SK-N-SH (cell line): ENCODE results near the gene SNX33. TPM values are rescaled to one million over a fixed set of nuclear protein-coding genes. Genes with fewer than 3 reads are reported as not detected.
A peak's percentile ranks its signal among the peaks of the same experiment; 100 is the strongest.

ENCODE experiments used
- CTCF ChIA-PET: fragments of 300-600, 350-600 bp; formaldehyde crosslinking; extraction: SDS; loops from one replicate; lab custom pipeline; 2021; lab: Yijun Ruan, JAX
- POLR2A ChIA-PET: fragments of 350-600 bp; sonication (Branson Sonifier 250); formaldehyde crosslinking; extraction: SDS; loops from one replicate; lab custom pipeline; 2020; ENCODE audit warnings: antibody characterized with exemption, inconsistent platforms; lab: Yijun Ruan, JAX
- DNase-seq: peaks from one replicate; pipeline ENCODE4 v3.0.0; 2012
- H2AFZ ChIP-seq: fragments of 200-600 bp; sonication (generic); 2 replicates; pipeline ENCODE4 v1.8.1; 2016; ENCODE audit warnings: antibody characterized with exemption, mild to moderate bottlenecking, low read depth
- H3F3A ChIP-seq: fragments of 200-600 bp; sonication (generic); replicated peaks from 2 replicates; pipeline ENCODE3; 2016; ENCODE audit warnings: antibody characterized with exemption, mild to moderate bottlenecking; ENCODE audit not compliant: insufficient read depth
- H3K27ac ChIP-seq, 2 experiments: fragments of 200-500 bp in 1 of 2; fragments of 200-600 bp in 1 of 2; sonication (Bioruptor generic) in 1 of 2; sonication (generic), shearing (Covaris generic) in 1 of 2; 2 replicates each; pipeline versions ENCODE4 v1.5.1 to v1.6.1; 2014 to 2016; ENCODE audit warnings: low read depth in 2 of 2, inconsistent platforms in 1 of 2, low read length in 1 of 2, mild to moderate bottlenecking in 1 of 2, mixed read lengths in 1 of 2
- H3K27me3 ChIP-seq: fragments of 200-600 bp; sonication (generic), shearing (Covaris generic); 2 replicates; pipeline ENCODE4 v1.6.1; 2016; ENCODE audit warnings: mixed run types; ENCODE audit not compliant: insufficient read depth
- H3K36me3 ChIP-seq, 2 experiments: fragments of 200-500 bp in 1 of 2; fragments of 200-600 bp in 1 of 2; sonication (Bioruptor generic) in 1 of 2; sonication (generic) in 1 of 2; replicated peaks in 1 of 2; 2 replicates each; pipeline versions ENCODE3 to v1.5.1; 2014 to 2016; ENCODE audit warnings: low read length in 1 of 2, mild to moderate bottlenecking in 1 of 2; ENCODE audit not compliant: insufficient read depth in 2 of 2, control insufficient read depth in 1 of 2
- H3K4me1 ChIP-seq, 2 experiments: fragments of 200-500 bp in 1 of 2; fragments of 200-600 bp in 1 of 2; sonication (Bioruptor generic) in 1 of 2; sonication (generic), shearing (Covaris generic) in 1 of 2; 2 replicates each; pipeline versions ENCODE4 v1.5.1 to v1.6.1; 2014 to 2016; ENCODE audit warnings: low read depth in 1 of 2, low read length in 1 of 2, mixed run types in 1 of 2; ENCODE audit not compliant: insufficient read depth in 2 of 2, control insufficient read depth in 1 of 2
- H3K4me2 ChIP-seq: fragments of 200-600 bp; sonication (generic), shearing (Covaris generic); 2 replicates; pipeline ENCODE4 v1.6.1; 2017; ENCODE audit warnings: mixed run types
- H3K4me3 ChIP-seq, 2 experiments: fragments of 200-500 bp in 1 of 2; fragments of 200-600 bp in 1 of 2; sonication (Bioruptor generic) in 1 of 2; sonication (generic), shearing (Covaris generic) in 1 of 2; 2 replicates each; pipeline versions ENCODE4 v1.5.1 to v1.8.1; 2014 to 2016; ENCODE audit warnings: low read depth in 2 of 2, inconsistent platforms in 1 of 2, low read length in 1 of 2, mild to moderate bottlenecking in 1 of 2, mixed read lengths in 1 of 2, moderate library complexity in 1 of 2
- H3K79me2 ChIP-seq: fragments of 200-600 bp; sonication (generic); 2 replicates; pipeline ENCODE4 v1.8.1; 2017; ENCODE audit warnings: mild to moderate bottlenecking; ENCODE audit not compliant: insufficient read depth
- H3K9ac ChIP-seq: fragments of 200-600 bp; sonication (generic); 2 replicates; pipeline ENCODE4 v1.6.1; 2017; ENCODE audit warnings: mixed run types
- H3K9me2 ChIP-seq: fragments of 200-600 bp; sonication (generic); 2 replicates; pipeline ENCODE4 v1.6.1; 2017; ENCODE audit warnings: mixed run types
- H3K9me3 ChIP-seq: fragments of 200-600 bp; sonication (generic); 2 replicates; pipeline ENCODE4 v1.6.1; 2017; ENCODE audit warnings: mixed run types, mild to moderate bottlenecking, moderate library complexity
- H4K20me1 ChIP-seq: fragments of 200-600 bp; sonication (generic); 2 replicates; pipeline ENCODE4 v1.6.1; 2017; ENCODE audit warnings: mild to moderate bottlenecking, mixed run types; ENCODE audit not compliant: insufficient read depth
- FOSL2 ChIP-seq: IDR thresholded peaks from 2 replicates; pipeline ENCODE4 v1.4.0; 2012; ENCODE audit warnings: low read depth, mild to moderate bottlenecking, moderate library complexity, borderline replicate concordance
- FOXJ3 ChIP-seq: sonication (generic); formaldehyde crosslinking; IDR thresholded peaks from 2 replicates; pipeline ENCODE4 v1.5.1; 2020; ENCODE audit warnings: mild to moderate bottlenecking, missing genetic modification reagents
- FOXM1 ChIP-seq: IDR thresholded peaks from 2 replicates; pipeline ENCODE4 v1.4.0; 2012; ENCODE audit warnings: low read depth, mild to moderate bottlenecking
- GATA2 ChIP-seq: sonication (generic); formaldehyde crosslinking; IDR thresholded peaks from 2 replicates; pipeline ENCODE4 v1.5.0; 2020; ENCODE audit warnings: mild to moderate bottlenecking, missing genetic modification reagents
- MEF2A ChIP-seq: IDR thresholded peaks from 2 replicates; pipeline ENCODE4 v1.4.0; 2012; ENCODE audit warnings: low read depth, borderline replicate concordance
- MXI1 ChIP-seq: IDR thresholded peaks from 2 replicates; pipeline ENCODE4 v1.6.1; 2012; ENCODE audit warnings: mild to moderate bottlenecking, low read depth, low read length, improper control_type of control experiment
- NFIC ChIP-seq: IDR thresholded peaks from 2 replicates; pipeline ENCODE4 v1.4.0; 2012; ENCODE audit warnings: borderline replicate concordance
- RAD21 ChIP-seq: IDR thresholded peaks from 2 replicates; pipeline ENCODE4 v1.6.1; 2012; ENCODE audit warnings: mild to moderate bottlenecking, low read length
- SIN3A ChIP-seq: IDR thresholded peaks from 2 replicates; pipeline ENCODE4 v1.6.1; 2012; ENCODE audit warnings: low read depth, mild to moderate bottlenecking, low read length, moderate library complexity, borderline replicate concordance
- SMC3 ChIP-seq: IDR thresholded peaks from 2 replicates; pipeline ENCODE4 v1.6.1; 2012; ENCODE audit warnings: low read depth, low read length, improper control_type of control experiment
- TAF1 ChIP-seq: IDR thresholded peaks from 2 replicates; pipeline ENCODE4 v1.6.1; 2012; ENCODE audit warnings: low read depth, mild to moderate bottlenecking, low read length, moderate library complexity, borderline replicate concordance
- TCF12 ChIP-seq: IDR thresholded peaks from 2 replicates; pipeline ENCODE4 v1.4.0; 2012
- TEAD4 ChIP-seq: IDR thresholded peaks from 2 replicates; pipeline ENCODE4 v1.4.0; 2012; ENCODE audit warnings: mild to moderate bottlenecking, borderline replicate concordance; ENCODE audit not compliant: insufficient read depth
- USF1 ChIP-seq: IDR thresholded peaks from 2 replicates; pipeline ENCODE4 v1.4.0; 2012; ENCODE audit warnings: low read depth, borderline replicate concordance
- YY1 ChIP-seq: IDR thresholded peaks from 2 replicates; pipeline ENCODE4 v1.4.0; 2012; ENCODE audit warnings: low read depth, mild to moderate bottlenecking
- WGBS: methylation state at CpG from one replicate; pipeline ENCODE4 v1.1.6; 2017; ENCODE audit warnings: low lambda C conversion rate; 5-methylcytosine and 5-hydroxymethylcytosine counted together
- polyA plus RNA-seq, 3 experiments: library from polyadenylated mRNA; depleted of rRNA; stranded (reverse); fragments of >200 nt; gene quantifications; 2 replicates each; pipeline ENCODE4 v1.2.3, GENCODE V29; 2012
- TF ChIP-seq, protein P1 (sequence below): IDR thresholded peaks from 2 replicates; pipeline ENCODE4 v1.4.0; 2012; ENCODE audit warnings: low read depth
- TF ChIP-seq, protein P2 (sequence below): fragments of 150-350 bp; IDR thresholded peaks from 2 replicates; pipeline ENCODE4 v1.6.1; 2016; ENCODE audit warnings: mild to moderate bottlenecking, low read depth, low read length
- TF ChIP-seq, protein P3 (sequence below): IDR thresholded peaks from 2 replicates; pipeline ENCODE4; 2012

Gene SNX33
- polyA plus RNA-seq, 1 of the 3 experiments (the other 2 are of a cell fraction): 7.7 TPM

DNA sequence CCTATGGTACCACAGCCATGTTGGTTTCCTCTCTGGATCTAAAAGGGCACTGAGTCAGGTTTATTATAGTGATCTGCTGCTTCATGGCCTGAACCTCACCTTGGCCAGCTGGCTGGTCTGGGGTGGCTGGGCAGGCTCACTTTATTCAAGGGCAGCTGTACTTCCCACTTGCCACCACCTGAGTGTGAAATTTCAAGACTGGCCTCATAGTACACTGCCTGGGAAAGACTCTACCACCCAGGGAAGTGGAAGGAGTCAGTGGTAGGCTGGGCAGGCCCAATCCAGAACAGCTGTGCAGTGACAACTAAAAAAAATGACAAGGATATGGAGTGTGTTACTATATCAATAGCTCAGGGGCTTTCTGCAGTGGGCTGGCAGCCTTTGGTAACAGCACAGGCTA is 30.9 kb upstream of the SNX33 start:
- H3K27ac ChIP-seq: no peak overlapping the region
- H3K36me3 ChIP-seq: peaks cover 37 to 62% of the 10 kb centered on the region in 2 experiments
- peaks cover 5% of the 10 kb centered on the region for H3K79me2 ChIP-seq
- CTCF ChIA-PET: interaction anchor here (1.0 to 1.2 kb wide), 3 partner anchors 11 to 249 kb away, joined by 3 to 4 read pairs (median 3); no protein-coding TSS in a partner anchor
- TF ChIP-seq, protein P1, sequence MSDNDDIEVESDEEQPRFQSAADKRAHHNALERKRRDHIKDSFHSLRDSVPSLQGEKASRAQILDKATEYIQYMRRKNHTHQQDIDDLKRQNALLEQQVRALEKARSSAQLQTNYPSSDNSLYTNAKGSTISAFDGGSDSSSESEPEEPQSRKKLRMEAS: no peak
- H3K27me3 ChIP-seq: no peaks in the 10 kb centered on the region
- H3K9me2 ChIP-seq: no peaks in the 10 kb centered on the region
- POLR2A ChIA-PET: no interaction called here
- peaks cover 24% of the 10 kb centered on the region for H3F3A ChIP-seq
- H3K9me3 ChIP-seq: no peaks in the 10 kb centered on the region
- H2AFZ ChIP-seq: no peak overlapping the region
- no peak overlapping the region for H3K4me2 ChIP-seq
- H3K4me1 ChIP-seq: peaks cover 0 to 15% of the 10 kb centered on the region in 2 experiments; a peak in 2 of 4 replicates
- DNase-seq: no peak
- no peak overlapping the region for H3K4me3 ChIP-seq
- no peak overlapping the region for H3K9ac ChIP-seq
- H4K20me1 ChIP-seq: no peaks in the 10 kb centered on the region

- DNase-seq: no peak
- Histone ChIP-seq H3K79me2 (peaks cover 30% of the 10 kb centered on the region), H3K4me2 (peak overlapping the region; percentile 65), H3K4me1 (peaks cover 0 to 15% of the 10 kb centered on the region in 2 experiments; a peak in 2 of 4 replicates), H4K20me1 (no peaks in the 10 kb centered on the region), H3F3A (peaks cover 31% of the 10 kb centered on the region), H2AFZ (peak overlapping the region; percentile 73), H3K36me3 (peaks cover 19 to 36% of the 10 kb centered on the region in 2 experiments), H3K9me3 (no peaks in the 10 kb centered on the region), H3K9me2 (no peaks in the 10 kb centered on the region), H3K9ac (peak overlapping the region; percentile 59; the same call in 1 of the 2 replicates), H3K4me3 (peak overlapping the region in 1 of 2 experiments; percentile 9; a peak in 1 of 4 replicates), H3K27me3 (no peaks in the 10 kb centered on the region), H3K27ac (peak overlapping the region; percentile 53 to 87)
- WGBS: 62% methylated on average over 4 of the region's 4 CpGs
- ChIA-PET POLR2A (no interaction called here), CTCF (interaction anchor here (0.8 to 2.6 kb wide), 5 partner anchors 13 to 253 kb away, joined by 3 to 11 read pairs (median 5); no protein-coding TSS in a partner anchor)
- TF ChIP-seq USF1 (no peak), RAD21 (no peak), TAF1 (no peak), SMC3 (no peak), SIN3A (no peak), TCF12 (no peak), GATA2 (CRISPR knock-in tag) (no peak), MXI1 (no peak), MEF2A (no peak), FOXM1 (no peak), FOXJ3 (CRISPR knock-in tag) (no peak), YY1 (no peak), FOSL2 (no peak), NFIC (no peak), TEAD4 (no peak)
- TF ChIP-seq, protein P2, sequence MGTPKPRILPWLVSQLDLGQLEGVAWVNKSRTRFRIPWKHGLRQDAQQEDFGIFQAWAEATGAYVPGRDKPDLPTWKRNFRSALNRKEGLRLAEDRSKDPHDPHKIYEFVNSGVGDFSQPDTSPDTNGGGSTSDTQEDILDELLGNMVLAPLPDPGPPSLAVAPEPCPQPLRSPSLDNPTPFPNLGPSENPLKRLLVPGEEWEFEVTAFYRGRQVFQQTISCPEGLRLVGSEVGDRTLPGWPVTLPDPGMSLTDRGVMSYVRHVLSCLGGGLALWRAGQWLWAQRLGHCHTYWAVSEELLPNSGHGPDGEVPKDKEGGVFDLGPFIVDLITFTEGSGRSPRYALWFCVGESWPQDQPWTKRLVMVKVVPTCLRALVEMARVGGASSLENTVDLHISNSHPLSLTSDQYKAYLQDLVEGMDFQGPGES: no peak
- TF ChIP-seq, protein P3, sequence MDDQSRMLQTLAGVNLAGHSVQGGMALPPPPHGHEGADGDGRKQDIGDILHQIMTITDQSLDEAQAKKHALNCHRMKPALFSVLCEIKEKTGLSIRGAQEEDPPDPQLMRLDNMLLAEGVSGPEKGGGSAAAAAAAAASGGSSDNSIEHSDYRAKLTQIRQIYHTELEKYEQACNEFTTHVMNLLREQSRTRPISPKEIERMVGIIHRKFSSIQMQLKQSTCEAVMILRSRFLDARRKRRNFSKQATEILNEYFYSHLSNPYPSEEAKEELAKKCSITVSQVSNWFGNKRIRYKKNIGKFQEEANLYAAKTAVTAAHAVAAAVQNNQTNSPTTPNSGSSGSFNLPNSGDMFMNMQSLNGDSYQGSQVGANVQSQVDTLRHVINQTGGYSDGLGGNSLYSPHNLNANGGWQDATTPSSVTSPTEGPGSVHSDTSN: no peak
- TF ChIP-seq, protein P1: no peak
Measured at GRCh38 chr15:75620058-75620820, 27.5 kb upstream of the SNX33 start.
